Measurements from ENCODE around the gene PARP8.

- TF ChIP-seq TAF1 (IDR thresholded peaks at IDR 0.05; ENCODE audit: low read depth, low read length) (no peak), POLR2A (IDR thresholded peaks at IDR 0.05; ENCODE audit: control extremely low read depth in 1 of 2, low read depth in 2 of 2, low read length in 2 of 2) (no peak), POLR2AphosphoS5 (IDR thresholded peaks at IDR 0.05; ENCODE audit: low read depth, low read length) (no peak), CTCF (IDR thresholded peaks at IDR 0.05; ENCODE audit: control extremely low read depth in 1 of 3, insufficient read depth in 1 of 3, low read depth in 1 of 3, low read length in 3 of 3) (no peak), EP300 (IDR thresholded peaks at IDR 0.05; ENCODE audit: borderline replicate concordance in 1 of 2, low read depth in 2 of 2, low read length in 2 of 2) (no peak), SP2 (IDR thresholded peaks at IDR 0.05; ENCODE audit: low read length) (no peak), BRCA1 (IDR thresholded peaks at IDR 0.05; ENCODE audit: low read depth, low read length) (no peak), KDM5A (IDR thresholded peaks at IDR 0.05; ENCODE audit: low read length) (no peak), PHF8 (conservative IDR thresholded peaks at IDR 0.05; ENCODE audit: low read depth, low read length) (no peak), RAD21 (IDR thresholded peaks at IDR 0.05 in 1 of 2, conservative IDR thresholded peaks at IDR 0.05 in 1 of 2; ENCODE audit: low read depth in 2 of 2, low read length in 2 of 2) (no peak)
Measured at GRCh38 chr5:50744776-50745175, 78.3 kb downstream of the PARP8 start.

All from H1 (cell line).